GM12878 (cell line): Measurements from ENCODE around the gene CFAP74.

ENCODE experiments used
- JUNB ChIP-seq: IDR thresholded peaks from 2 replicates; pipeline ENCODE4 v1.6.1; 2016; ENCODE audit warnings: antibody characterized with exemption, mild to moderate bottlenecking
- NBN ChIP-seq: fragments of 450-650 bp; IDR thresholded peaks from 2 replicates; pipeline ENCODE4 v1.6.1; 2016
- TF ChIP-seq, protein P1 (sequence below), 3 experiments: IDR thresholded peaks in 2 of 3; conservative IDR thresholded peaks in 1 of 3; 2 replicates each; pipeline ENCODE4 v1.5.1; 2011; ENCODE audit warnings: low read depth in 3 of 3, low read length in 3 of 3, mild to moderate bottlenecking in 3 of 3, control low read depth in 2 of 3, moderate library complexity in 2 of 3, inconsistent platforms in 1 of 3, mixed read lengths in 1 of 3; ENCODE audit not compliant: control insufficient read depth in 2 of 3, insufficient read depth in 1 of 3; ENCODE audit errors: extremely low read depth in 1 of 3
- TF ChIP-seq, protein P2 (sequence below): fragments of 450-650 bp; IDR thresholded peaks from 2 replicates; pipeline ENCODE4 v1.6.1; 2017; ENCODE audit warnings: mild to moderate bottlenecking

DNA sequence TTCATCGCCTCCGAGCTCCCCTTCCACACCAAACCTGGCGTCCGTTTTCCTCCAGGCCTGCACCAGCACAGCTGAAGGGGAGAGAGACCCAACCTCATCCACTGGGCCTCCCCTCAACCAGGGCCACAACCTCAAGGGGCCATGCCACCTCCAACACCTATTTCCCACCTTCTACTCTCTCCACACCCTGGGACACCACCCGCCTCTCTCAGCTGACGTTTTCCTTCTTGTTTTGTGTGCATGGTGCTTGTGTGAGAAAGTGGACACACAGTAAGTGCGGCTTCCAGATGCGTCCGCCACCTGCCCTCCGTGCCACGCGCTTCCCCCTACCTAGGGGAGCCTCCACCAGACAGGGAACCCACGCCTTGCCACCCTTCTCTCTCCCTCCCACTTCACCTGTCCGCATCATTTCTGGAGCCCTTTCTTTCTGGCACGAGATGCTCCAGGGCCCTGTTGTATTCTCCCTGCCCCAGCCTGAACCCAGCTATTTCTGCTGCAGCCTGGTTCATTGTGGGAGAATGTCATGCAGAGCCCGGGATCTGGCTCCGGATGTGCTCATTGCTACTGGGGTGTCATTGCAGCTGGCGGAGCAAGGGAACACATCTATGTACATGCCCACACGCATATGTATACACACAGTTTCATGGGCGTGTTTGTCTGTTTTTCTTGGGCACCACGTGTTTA is 111.4 kb downstream of the CFAP74 start:
- TF ChIP-seq JUNB (no peak), NBN (no peak)
- TF ChIP-seq, protein P1, sequence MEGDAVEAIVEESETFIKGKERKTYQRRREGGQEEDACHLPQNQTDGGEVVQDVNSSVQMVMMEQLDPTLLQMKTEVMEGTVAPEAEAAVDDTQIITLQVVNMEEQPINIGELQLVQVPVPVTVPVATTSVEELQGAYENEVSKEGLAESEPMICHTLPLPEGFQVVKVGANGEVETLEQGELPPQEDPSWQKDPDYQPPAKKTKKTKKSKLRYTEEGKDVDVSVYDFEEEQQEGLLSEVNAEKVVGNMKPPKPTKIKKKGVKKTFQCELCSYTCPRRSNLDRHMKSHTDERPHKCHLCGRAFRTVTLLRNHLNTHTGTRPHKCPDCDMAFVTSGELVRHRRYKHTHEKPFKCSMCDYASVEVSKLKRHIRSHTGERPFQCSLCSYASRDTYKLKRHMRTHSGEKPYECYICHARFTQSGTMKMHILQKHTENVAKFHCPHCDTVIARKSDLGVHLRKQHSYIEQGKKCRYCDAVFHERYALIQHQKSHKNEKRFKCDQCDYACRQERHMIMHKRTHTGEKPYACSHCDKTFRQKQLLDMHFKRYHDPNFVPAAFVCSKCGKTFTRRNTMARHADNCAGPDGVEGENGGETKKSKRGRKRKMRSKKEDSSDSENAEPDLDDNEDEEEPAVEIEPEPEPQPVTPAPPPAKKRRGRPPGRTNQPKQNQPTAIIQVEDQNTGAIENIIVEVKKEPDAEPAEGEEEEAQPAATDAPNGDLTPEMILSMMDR (IDR thresholded peaks at IDR 0.05 in 2 of 3, conservative IDR thresholded peaks at IDR 0.05 in 1 of 3; ENCODE audit: control insufficient read depth in 2 of 3, extremely low read depth in 1 of 3, insufficient read depth in 1 of 3, low read depth in 3 of 3, low read length in 3 of 3), result no peak
- TF ChIP-seq, protein P2, sequence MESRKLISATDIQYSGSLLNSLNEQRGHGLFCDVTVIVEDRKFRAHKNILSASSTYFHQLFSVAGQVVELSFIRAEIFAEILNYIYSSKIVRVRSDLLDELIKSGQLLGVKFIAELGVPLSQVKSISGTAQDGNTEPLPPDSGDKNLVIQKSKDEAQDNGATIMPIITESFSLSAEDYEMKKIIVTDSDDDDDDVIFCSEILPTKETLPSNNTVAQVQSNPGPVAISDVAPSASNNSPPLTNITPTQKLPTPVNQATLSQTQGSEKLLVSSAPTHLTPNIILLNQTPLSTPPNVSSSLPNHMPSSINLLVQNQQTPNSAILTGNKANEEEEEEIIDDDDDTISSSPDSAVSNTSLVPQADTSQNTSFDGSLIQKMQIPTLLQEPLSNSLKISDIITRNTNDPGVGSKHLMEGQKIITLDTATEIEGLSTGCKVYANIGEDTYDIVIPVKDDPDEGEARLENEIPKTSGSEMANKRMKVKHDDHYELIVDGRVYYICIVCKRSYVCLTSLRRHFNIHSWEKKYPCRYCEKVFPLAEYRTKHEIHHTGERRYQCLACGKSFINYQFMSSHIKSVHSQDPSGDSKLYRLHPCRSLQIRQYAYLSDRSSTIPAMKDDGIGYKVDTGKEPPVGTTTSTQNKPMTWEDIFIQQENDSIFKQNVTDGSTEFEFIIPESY, result no peak
